Heart left ventricle (tissue), 16 donors: ENCODE results near the gene IMP4. TPM values are rescaled to one million over a fixed set of nuclear protein-coding genes. Genes with fewer than 3 reads are reported as not detected.

Experiments used
- ATAC-seq, 4 donors: fragments of 200-7000 bp; cut with Tn5 transposase; one replicate each; pipeline ENCODE4 v1.9.1; 2020 to 2022; ENCODE audit warnings: moderate library complexity in 4 of 4, mild to moderate bottlenecking in 3 of 4, moderate number of reproducible peaks in 1 of 4
- DNase-seq, 5 donors: peaks; one replicate each; pipeline ENCODE4 v3.0.0-alpha.2; 2020
- H3K27ac ChIP-seq, 12 donors: fragments of 200-600 bp; sonication (generic) in 4 of 12; one replicate each; pipeline versions ENCODE4 v1.5.0 to v1.8.0; 2016 to 2022; ENCODE audit warnings: mild to moderate bottlenecking in 2 of 12
- H3K27me3 ChIP-seq, 9 donors: fragments of 200-600 bp; sonication (generic) in 2 of 9; one replicate each; pipeline versions ENCODE4 v1.5.1 to v1.8.0; 2016 to 2022; ENCODE audit warnings: mild to moderate bottlenecking in 3 of 9
- H3K36me3 ChIP-seq, 9 donors: fragments of 200-600 bp; sonication (generic) in 2 of 9; one replicate each; pipeline versions ENCODE4 v1.5.0 to v1.8.0; 2018 to 2022; ENCODE audit warnings: mild to moderate bottlenecking in 2 of 9
- H3K4me1 ChIP-seq, 12 donors: fragments of 200-600 bp; sonication (generic) in 4 of 12; one replicate each; pipeline versions ENCODE4 v1.5.0 to v1.8.0; 2016 to 2022; ENCODE audit warnings: mild to moderate bottlenecking in 3 of 12
- H3K4me3 ChIP-seq, 12 donors: fragments of 200-600 bp; sonication (generic) in 4 of 12; one replicate each; pipeline versions ENCODE4 v1.5.0 to v1.8.0; 2017 to 2022; ENCODE audit warnings: mild to moderate bottlenecking in 9 of 12, moderate library complexity in 4 of 12
- H3K9me3 ChIP-seq, 12 donors: fragments of 200-600 bp; sonication (generic) in 4 of 12; one replicate each; pipeline versions ENCODE4 v1.5.0 to v1.8.0; 2016 to 2022; ENCODE audit warnings: mild to moderate bottlenecking in 1 of 12
- CTCF ChIP-seq, 12 donors: fragments of 200-600 bp; sonication (generic) in 4 of 12; IDR thresholded peaks; one replicate each; pipeline versions ENCODE4 v1.5.0 to v1.8.0; 2018 to 2022; ENCODE audit warnings: antibody characterized with exemption in 12 of 12, mild to moderate bottlenecking in 5 of 12
- POLR2A ChIP-seq, 2 donors: fragments of 450-650 bp; IDR thresholded peaks; one replicate each; pipeline ENCODE4 v1.6.1; 2017; ENCODE audit warnings: antibody characterized with exemption in 2 of 2, mild to moderate bottlenecking in 2 of 2, moderate library complexity in 2 of 2
- WGBS, 4 donors: extraction: QIAGEN DNeasy Blood & Tissue Kit in 2 of 4; methylation state at CpG; one replicate each; pipeline versions ENCODE4 v1.1.5 to v1.1.7; 2013 to 2018; 5-methylcytosine and 5-hydroxymethylcytosine counted together
- intact Hi-C, 10 donors: fragments of 100-400 bp; cut with DNase I; formaldehyde crosslinking; loops; one replicate each; pipeline versions ENCODE4 v1.11.1 to v1.14.2; 2022
- polyA plus RNA-seq, 2 donors: library from polyadenylated mRNA; stranded (reverse); fragments of 200-250 nt; gene quantifications; one replicate each; pipeline ENCODE4 v1.2.3, GENCODE V29; 2013
- total RNA-seq, 9 donors: library from RNA; depleted of rRNA in 2 of 9; stranded (reverse); fragments of >200 nt in 2 of 9; fragmentation: NEBNext Ultra II Directional in 3 of 9; extraction: Animal tissue kit (Norgen Biotek cat#: 25700) in 3 of 9; gene quantifications; one replicate each; pipeline versions ENCODE4 v1.1.0 to v1.2.4, GENCODE V29; 2016 to 2023
- donor health status: ischemic (EF 13 %, LVEDD 7.1; RV severe dilation, severe dysfunction).
- donor health status: healthy with polysubstance abuse.
- donor health status: DM: no; HTN: yes; CAD: no.
- donor health status: DM: no; HTN: no; CAD: no.
- donor health status: ischemic (EF 25% LVEDD 6.9; RV normal size, moderate dysfunction).
- donor health status: ischemic (EF 25% LVEDD 5.7; RV mildly dilated, moderate dysfunction).
- donor health status: healthy.
- donor health status: DM: yes; HTN: yes; CAD: no.
- donor health status: ischemic (EF 35%, LVEDD 5.7; RV mildly dilated, moderate dysfunction).
- donor health status: nonischemic (EF 11% LVEDD 7.7; RV severe dilation, severe dysfunction).
- donor health status: DM: yes; HTN: yes; CAD: no.
- donor health status: PGD.
- donor health status: ischemic (EF 29% LVEDD 5.4; RV normal size, mild dysfunction).
- donor health status: nonischemic (EF 23%, LVEDD 6.1; RV moderate dilation, normal function).

Gene IMP4
- total and polyA plus RNA-seq, 11 donors, result 55.8 to 209 (median 73.7) TPM

GRCh38 chr2:130375291-130376266 is 32.9 kb downstream of the IMP4 start:
- WGBS, 4 donors, result 94 to 98% (median 95%) methylated on average over 19 of the region's 19 CpGs
- intact Hi-C loops, result no loop called here
- TF ChIP-seq CTCF (IDR thresholded peaks at IDR 0.05), result no peak
- TF ChIP-seq POLR2A (IDR thresholded peaks at IDR 0.05), result no peak

GRCh38 chr2:130376433-130377293 is 34.0 kb downstream of the IMP4 start:
- H3K36me3 ChIP-seq, result peaks cover 0 to 39% (median 0%) of the 10 kb centered on the region in 9 donors
- H3K27me3 ChIP-seq, result no peaks in the 10 kb centered on the region
- H3K27ac ChIP-seq, result no peak overlapping the region
- no peak overlapping the region for H3K4me3 ChIP-seq
- H3K9me3 ChIP-seq, result no peaks in the 10 kb centered on the region
- DNase-seq (no peak), ATAC-seq (no peak)
- H3K4me1 ChIP-seq, result peaks cover 0 to 53% (median 17%) of the 10 kb centered on the region in 12 donors
- WGBS, 4 donors, result 73 to 80% (median 77%) methylated on average over 11 of the region's 11 CpGs
- TF ChIP-seq POLR2A (IDR thresholded peaks at IDR 0.05), result no peak
- TF ChIP-seq CTCF (IDR thresholded peaks at IDR 0.05), result peak in 1 of 12 donors; percentile 27
- intact Hi-C loops, result no loop called here

More at GRCh38 chr2:130375291-130376266, 32.9 kb downstream of the IMP4 start:
- no peak for ATAC-seq
- DNase-seq, result no peak
- no peak overlapping the region for H3K27ac ChIP-seq
- peaks cover 0 to 64% (median 24%) of the 10 kb centered on the region in 12 donors for H3K4me1 ChIP-seq
- no peaks in the 10 kb centered on the region for H3K27me3 ChIP-seq
- peaks cover 0 to 35% (median 0%) of the 10 kb centered on the region in 9 donors for H3K36me3 ChIP-seq
- no peaks in the 10 kb centered on the region for H3K9me3 ChIP-seq
- no peak overlapping the region for H3K4me3 ChIP-seq

GRCh38 chr2:130377491-130377890 is 34.8 kb downstream of the IMP4 start:
- Histone ChIP-seq H3K27me3 (no peaks in the 10 kb centered on the region), H3K9me3 (no peaks in the 10 kb centered on the region), H3K4me1 (peaks cover 0 to 53% (median 18%) of the 10 kb centered on the region in 12 donors), H3K36me3 (peaks cover 0 to 48% (median 2%) of the 10 kb centered on the region in 9 donors), H3K27ac (no peak overlapping the region), H3K4me3 (no peak overlapping the region)
- DNase-seq (no peak), ATAC-seq (no peak)
- TF ChIP-seq CTCF (IDR thresholded peaks at IDR 0.05) (no peak), POLR2A (IDR thresholded peaks at IDR 0.05) (no peak)
- intact Hi-C loops, result no loop called here
- 86 to 94% (median 92%) methylated on average over 5 of the region's 5 CpGs for WGBS, 4 donors
